Stimulated activated CD4-positive, alpha-beta T cell treated with anti-CD3 and anti-CD28 coated beads, Interleukin-1b, Interleukin-23, amount 100 ng/mL, for 24 hours (primary cell): ENCODE measurements around the gene CARD14.
"Not testable (repeated sequence)": the region's sequence is repeated elsewhere in the genome, so short reads cannot be mapped to it uniquely, and the experiment has no call there.

Experiments
- DNase-seq, 4 experiments: peaks; one replicate each; pipeline ENCODE4 v3.0.0-alpha.2; 2020; ENCODE audit warnings: low read depth in 4 of 4, low spot score in 1 of 4

Gene CARD14

GRCh38 chr17:80183581-80184422 lies 14.0 kb downstream of the CARD14 start:
- no peak for DNase-seq

- no peak for DNase-seq
Observed at GRCh38 chr17:80184423-80184714, 14.5 kb downstream of the CARD14 start.

GRCh38 chr17:80185968-80186367 lies 16.1 kb downstream of the CARD14 start:
- no peak for DNase-seq

- DNase-seq: no peak
Observed at GRCh38 chr17:80187090-80187489, 17.3 kb downstream of the CARD14 start.

- DNase-seq: no peak
Observed at GRCh38 chr17:80187515-80187941, 17.7 kb downstream of the CARD14 start.

- no peak for DNase-seq
Observed at GRCh38 chr17:80189611-80190010, 19.8 kb downstream of the CARD14 start.

- DNase-seq: no peak
Observed at GRCh38 chr17:80190716-80191115, 20.9 kb downstream of the CARD14 start.

GRCh38 chr17:80191192-80191591 lies 21.4 kb downstream of the CARD14 start:
- no peak for DNase-seq

- DNase-seq: no peak
Observed at GRCh38 chr17:80191865-80192661, 22.2 kb downstream of the CARD14 start.

GRCh38 chr17:80195141-80195540 lies 25.3 kb downstream of the CARD14 start:
- DNase-seq: no peak

- peak; percentile 28 to 42 (median 34) for DNase-seq
Observed at GRCh38 chr17:80195671-80196529, 26.1 kb downstream of the CARD14 start.

- DNase-seq: no peak
Observed at GRCh38 chr17:80196652-80197051, 26.8 kb downstream of the CARD14 start.

- DNase-seq: no peak
Observed at GRCh38 chr17:80198144-80198661, 28.4 kb downstream of the CARD14 start.

- DNase-seq: not testable (repeated sequence)
Observed at GRCh38 chr17:80199295-80199694, 29.5 kb downstream of the CARD14 start.

- DNase-seq: no peak
Observed at GRCh38 chr17:80201446-80201845, 31.6 kb downstream of the CARD14 start.

GRCh38 chr17:80202197-80202596 lies 32.4 kb downstream of the CARD14 start:
- no peak for DNase-seq

GRCh38 chr17:80203471-80203963 lies 33.7 kb downstream of the CARD14 start:
- no peak for DNase-seq

GRCh38 chr17:80204626-80205468 lies 35.0 kb downstream of the CARD14 start:
- no peak for DNase-seq

GRCh38 chr17:80205811-80206210 lies 36.0 kb downstream of the CARD14 start:
- DNase-seq: no peak

GRCh38 chr17:80208050-80208449 lies 38.2 kb downstream of the CARD14 start:
- no peak for DNase-seq
